Measurements from ENCODE around the gene RNF187. TPM values are rescaled to one million over a fixed set of nuclear protein-coding genes. Genes with fewer than 3 reads are reported as not detected.

The RNF187 gene
- total RNA-seq, 1 experiment from 2014 or later, result 143 TPM

GRCh38 chr1:228527596-228527995 is 40.4 kb downstream of the RNF187 start:
- TF ChIP-seq CTCF (IDR thresholded peaks at IDR 0.05) (no peak), POLR2AphosphoS5 (IDR thresholded peaks at IDR 0.05; ENCODE audit: low read depth, low read length) (no peak), TCF7L2 (IDR thresholded peaks at IDR 0.05; ENCODE audit: low read depth, low read length) (no peak), SIN3A (IDR thresholded peaks at IDR 0.05; ENCODE audit: borderline replicate concordance, insufficient read depth, low read depth, low read length) (no peak)
- TF ChIP-seq, protein P1, sequence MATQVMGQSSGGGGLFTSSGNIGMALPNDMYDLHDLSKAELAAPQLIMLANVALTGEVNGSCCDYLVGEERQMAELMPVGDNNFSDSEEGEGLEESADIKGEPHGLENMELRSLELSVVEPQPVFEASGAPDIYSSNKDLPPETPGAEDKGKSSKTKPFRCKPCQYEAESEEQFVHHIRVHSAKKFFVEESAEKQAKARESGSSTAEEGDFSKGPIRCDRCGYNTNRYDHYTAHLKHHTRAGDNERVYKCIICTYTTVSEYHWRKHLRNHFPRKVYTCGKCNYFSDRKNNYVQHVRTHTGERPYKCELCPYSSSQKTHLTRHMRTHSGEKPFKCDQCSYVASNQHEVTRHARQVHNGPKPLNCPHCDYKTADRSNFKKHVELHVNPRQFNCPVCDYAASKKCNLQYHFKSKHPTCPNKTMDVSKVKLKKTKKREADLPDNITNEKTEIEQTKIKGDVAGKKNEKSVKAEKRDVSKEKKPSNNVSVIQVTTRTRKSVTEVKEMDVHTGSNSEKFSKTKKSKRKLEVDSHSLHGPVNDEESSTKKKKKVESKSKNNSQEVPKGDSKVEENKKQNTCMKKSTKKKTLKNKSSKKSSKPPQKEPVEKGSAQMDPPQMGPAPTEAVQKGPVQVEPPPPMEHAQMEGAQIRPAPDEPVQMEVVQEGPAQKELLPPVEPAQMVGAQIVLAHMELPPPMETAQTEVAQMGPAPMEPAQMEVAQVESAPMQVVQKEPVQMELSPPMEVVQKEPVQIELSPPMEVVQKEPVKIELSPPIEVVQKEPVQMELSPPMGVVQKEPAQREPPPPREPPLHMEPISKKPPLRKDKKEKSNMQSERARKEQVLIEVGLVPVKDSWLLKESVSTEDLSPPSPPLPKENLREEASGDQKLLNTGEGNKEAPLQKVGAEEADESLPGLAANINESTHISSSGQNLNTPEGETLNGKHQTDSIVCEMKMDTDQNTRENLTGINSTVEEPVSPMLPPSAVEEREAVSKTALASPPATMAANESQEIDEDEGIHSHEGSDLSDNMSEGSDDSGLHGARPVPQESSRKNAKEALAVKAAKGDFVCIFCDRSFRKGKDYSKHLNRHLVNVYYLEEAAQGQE (IDR thresholded peaks at IDR 0.05; ENCODE audit: insufficient read depth in 1 of 2, low read depth in 2 of 2, low read length in 1 of 2), result no peak
- DNase-seq (ENCODE audit: low read depth, low spot score), result no peak
- CTCF ChIA-PET, result no interaction called here
- no peaks in the 10 kb centered on the region for H3K36me3 ChIP-seq (ENCODE audit: control insufficient read depth, insufficient read depth, low read length)
- no peak overlapping the region for H3K27ac ChIP-seq (ENCODE audit: low read length)
- BruUV-seq (replicated peaks), result no TSS peak
- ATAC-seq, result no peak
- H3K4me3 ChIP-seq (ENCODE audit: low read depth in 2 of 2, low read length in 2 of 2), result no peak overlapping the region
- POLR2A ChIA-PET, result no interaction called here
- in situ Hi-C loops (cut with HindIII; ENCODE audit: low pct_unique_long_range_greater_than_20kb, low sequenced_read_pairs) (no loop called here), intact Hi-C loops (cut with micrococcal nuclease; ENCODE audit: unreplicated experiment) (no loop called here)
- H3K9me3 ChIP-seq (ENCODE audit: control insufficient read depth, insufficient read depth, low read depth, low read length), result no peaks in the 10 kb centered on the region
- no peaks in the 10 kb centered on the region for H3K4me1 ChIP-seq (ENCODE audit: control insufficient read depth, insufficient read depth, low read length)
- H3K27me3 ChIP-seq (ENCODE audit: control insufficient read depth, insufficient read depth, low read length), result no peaks in the 10 kb centered on the region

DNA sequence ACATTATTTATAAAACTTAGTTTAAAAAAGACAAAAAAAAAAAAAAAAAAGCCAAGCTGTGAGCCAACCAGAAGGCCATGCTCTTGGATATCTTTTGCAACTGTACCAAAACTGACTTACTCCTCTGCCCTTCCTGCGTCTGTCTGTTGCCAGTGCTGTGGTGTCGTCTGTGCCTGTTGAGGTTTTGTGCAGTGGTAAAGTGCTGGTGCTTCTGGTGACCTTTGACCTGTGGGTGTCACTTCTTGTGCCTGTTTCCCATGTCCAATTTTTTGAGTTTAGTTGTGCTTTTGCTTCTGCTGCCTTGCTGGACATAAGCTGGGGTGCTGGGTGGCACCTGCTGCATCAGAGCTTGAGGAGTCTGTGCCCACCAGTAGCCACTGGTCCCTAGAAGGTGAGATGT is 41.4 kb downstream of the RNF187 start:
- no peaks in the 10 kb centered on the region for H3K9me3 ChIP-seq (ENCODE audit: control insufficient read depth, insufficient read depth, low read depth, low read length)
- intact Hi-C loops (cut with micrococcal nuclease; ENCODE audit: unreplicated experiment) (no loop called here), in situ Hi-C loops (cut with HindIII; ENCODE audit: low pct_unique_long_range_greater_than_20kb, low sequenced_read_pairs) (no loop called here)
- no peak overlapping the region for H3K4me3 ChIP-seq (ENCODE audit: low read depth in 2 of 2, low read length in 2 of 2)
- no peaks in the 10 kb centered on the region for H3K36me3 ChIP-seq (ENCODE audit: control insufficient read depth, insufficient read depth, low read length)
- ChIA-PET CTCF (no interaction called here), POLR2A (no interaction called here)
- BruUV-seq (replicated peaks), result no TSS peak
- H3K4me1 ChIP-seq (ENCODE audit: control insufficient read depth, insufficient read depth, low read length), result no peaks in the 10 kb centered on the region
- no peak overlapping the region for H3K27ac ChIP-seq (ENCODE audit: low read length)
- no peaks in the 10 kb centered on the region for H3K27me3 ChIP-seq (ENCODE audit: control insufficient read depth, insufficient read depth, low read length)
- ATAC-seq (no peak), DNase-seq (ENCODE audit: low read depth, low spot score) (no peak)
- TF ChIP-seq SIN3A (IDR thresholded peaks at IDR 0.05; ENCODE audit: borderline replicate concordance, insufficient read depth, low read depth, low read length), result no peak
- TF ChIP-seq, protein P1 (IDR thresholded peaks at IDR 0.05; ENCODE audit: insufficient read depth in 1 of 2, low read depth in 2 of 2, low read length in 1 of 2), result no peak
- TF ChIP-seq POLR2AphosphoS5 (IDR thresholded peaks at IDR 0.05; ENCODE audit: low read depth, low read length), result no peak
- TF ChIP-seq CTCF (IDR thresholded peaks at IDR 0.05), result no peak
- TF ChIP-seq TCF7L2 (IDR thresholded peaks at IDR 0.05; ENCODE audit: low read depth, low read length), result no peak

Data from Panc1 (cell line).